ENCODE results near the gene SLC22A16.
"Not testable (repeated sequence)": the region's sequence is repeated elsewhere in the genome, so short reads cannot be mapped to it uniquely, and the experiment has no call there.

SLC22A16 gene

DNA sequence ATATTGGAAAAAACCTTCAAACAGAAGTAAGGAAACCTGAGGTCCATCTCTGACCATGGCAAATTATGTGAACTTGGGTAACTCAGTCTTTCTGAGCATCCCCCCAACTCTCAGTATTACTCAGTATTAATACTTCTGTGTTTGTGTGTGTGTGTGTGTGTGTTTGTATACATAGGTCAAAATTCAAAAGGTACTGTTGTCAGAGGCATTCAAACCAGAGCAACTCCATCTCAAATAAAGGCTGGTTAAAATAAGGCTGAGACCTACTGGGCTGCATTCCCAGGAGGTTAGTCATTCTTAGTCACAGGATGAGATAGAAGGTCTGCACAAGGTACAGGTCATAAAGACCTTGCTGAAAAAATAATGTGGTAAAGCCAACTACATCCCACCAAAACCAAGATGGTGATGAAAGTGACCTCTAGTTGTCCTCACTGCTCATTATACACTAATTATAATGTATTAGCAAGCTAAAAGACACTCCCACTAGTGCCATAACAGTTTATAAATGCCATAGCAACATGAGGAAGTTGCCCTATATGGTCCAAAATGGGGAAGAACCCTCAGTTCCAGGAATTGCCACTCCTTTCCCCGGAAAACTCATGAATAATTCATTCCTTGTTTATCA, 33.3 kb upstream of the SLC22A16 start:
- TF ChIP-seq CTCF (conservative IDR thresholded peaks at IDR 0.05; ENCODE audit: low read length) = no peak
- peak; percentile 26 for DNase-seq (ENCODE audit: low read depth)
- H3K4me3 ChIP-seq (ENCODE audit: low read length) = no peak overlapping the region

- not testable (repeated sequence) for DNase-seq (ENCODE audit: low read depth); H3K4me3 ChIP-seq (ENCODE audit: low read length)
Measured at GRCh38 chr6:110504891-110505290, 28.5 kb upstream of the SLC22A16 start.

GRCh38 chr6:110495949-110496348, 19.5 kb upstream of the SLC22A16 start:
- no peak for DNase-seq (ENCODE audit: low read depth)
- TF ChIP-seq CTCF (conservative IDR thresholded peaks at IDR 0.05; ENCODE audit: low read length) = no peak

GRCh38 chr6:110493253-110493800, 16.9 kb upstream of the SLC22A16 start:
- no peak overlapping the region for H3K4me3 ChIP-seq (ENCODE audit: low read length)
- no peak for TF ChIP-seq CTCF (conservative IDR thresholded peaks at IDR 0.05; ENCODE audit: low read length)
- no peak for DNase-seq (ENCODE audit: low read depth)

More at GRCh38 chr6:110495949-110496348, 19.5 kb upstream of the SLC22A16 start:
- no peak overlapping the region for H3K4me3 ChIP-seq (ENCODE audit: low read length)

GRCh38 chr6:110492584-110492983, 16.2 kb upstream of the SLC22A16 start:
- no peak for TF ChIP-seq CTCF (conservative IDR thresholded peaks at IDR 0.05; ENCODE audit: low read length)
- no peak for DNase-seq (ENCODE audit: low read depth)
- H3K4me3 ChIP-seq (ENCODE audit: low read length) = no peak overlapping the region

DNA sequence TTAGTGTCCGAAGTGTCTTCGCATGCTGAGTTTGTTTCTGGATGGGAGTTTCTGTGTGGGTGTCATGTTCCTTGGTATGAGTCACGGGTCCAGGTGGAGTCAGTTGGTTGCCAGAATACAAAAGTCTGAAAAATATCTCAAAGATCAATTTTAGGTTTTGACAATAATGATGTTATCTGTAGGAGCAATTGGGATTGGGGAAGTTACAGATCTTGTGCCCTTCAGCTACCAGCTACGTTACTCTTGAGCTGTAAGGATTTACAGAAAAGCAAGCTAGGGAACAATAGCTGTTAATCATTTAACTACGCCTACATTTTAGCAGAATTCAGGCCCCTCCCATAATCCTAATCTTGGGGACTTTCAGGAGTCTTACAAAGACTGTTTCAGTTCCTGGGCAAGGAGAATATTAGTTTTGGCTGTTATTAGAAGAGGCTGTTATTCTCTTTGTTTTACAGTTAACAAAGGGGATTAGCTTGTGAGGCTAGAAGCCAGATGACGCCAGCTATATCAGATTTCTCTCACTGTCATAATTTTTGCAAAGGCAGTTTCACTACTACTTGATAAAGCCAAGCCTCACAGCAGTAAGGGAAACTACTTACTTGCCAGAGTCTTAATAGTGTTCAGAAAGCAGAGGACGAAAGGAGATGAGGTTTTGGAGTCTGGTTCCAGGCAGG, 15.4 kb upstream of the SLC22A16 start:
- no peak for DNase-seq (ENCODE audit: low read depth)
- no peak for TF ChIP-seq CTCF (conservative IDR thresholded peaks at IDR 0.05; ENCODE audit: low read length)
- no peak overlapping the region for H3K4me3 ChIP-seq (ENCODE audit: low read length)

DNA sequence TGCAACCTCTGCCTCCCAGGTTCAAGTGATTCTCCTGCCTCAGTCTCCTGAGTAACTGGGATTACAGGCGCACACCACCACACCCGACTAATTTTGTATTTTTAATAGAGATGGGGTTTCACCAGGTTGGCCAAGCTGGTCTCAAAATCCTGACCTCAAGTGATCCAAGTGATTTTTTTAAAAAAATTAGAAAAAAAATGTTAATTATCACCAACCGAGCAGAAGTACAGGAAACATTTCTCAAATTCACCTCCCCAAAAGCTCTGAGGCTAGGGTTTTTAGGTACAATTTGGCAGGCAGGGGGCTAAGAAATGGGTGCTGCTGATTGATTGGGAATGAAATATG, 14.9 kb upstream of the SLC22A16 start:
- no peak for TF ChIP-seq CTCF (conservative IDR thresholded peaks at IDR 0.05; ENCODE audit: low read length)
- no peak for DNase-seq (ENCODE audit: low read depth)

More for the DNA sequence above, 14.9 kb upstream of the SLC22A16 start:
- no peak overlapping the region for H3K4me3 ChIP-seq (ENCODE audit: low read length)

Measured in AG10803 (cell line).